Activated T-cell treated with anti-CD3 and anti-CD28 coated beads for 48 hours (primary cell): ENCODE data around the gene PREB.
A peak's percentile ranks its signal among the peaks of the same experiment; 100 is the strongest.
"Not testable (repeated sequence)": the region's sequence is repeated elsewhere in the genome, so short reads cannot be mapped to it uniquely, and the experiment has no call there.

ENCODE experiments used
- DNase-seq: peaks from one replicate; pipeline ENCODE4 v3.0.0-alpha.2; 2020; ENCODE audit warnings: low read depth

PREB gene, protein sequence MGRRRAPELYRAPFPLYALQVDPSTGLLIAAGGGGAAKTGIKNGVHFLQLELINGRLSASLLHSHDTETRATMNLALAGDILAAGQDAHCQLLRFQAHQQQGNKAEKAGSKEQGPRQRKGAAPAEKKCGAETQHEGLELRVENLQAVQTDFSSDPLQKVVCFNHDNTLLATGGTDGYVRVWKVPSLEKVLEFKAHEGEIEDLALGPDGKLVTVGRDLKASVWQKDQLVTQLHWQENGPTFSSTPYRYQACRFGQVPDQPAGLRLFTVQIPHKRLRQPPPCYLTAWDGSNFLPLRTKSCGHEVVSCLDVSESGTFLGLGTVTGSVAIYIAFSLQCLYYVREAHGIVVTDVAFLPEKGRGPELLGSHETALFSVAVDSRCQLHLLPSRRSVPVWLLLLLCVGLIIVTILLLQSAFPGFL

DNA sequence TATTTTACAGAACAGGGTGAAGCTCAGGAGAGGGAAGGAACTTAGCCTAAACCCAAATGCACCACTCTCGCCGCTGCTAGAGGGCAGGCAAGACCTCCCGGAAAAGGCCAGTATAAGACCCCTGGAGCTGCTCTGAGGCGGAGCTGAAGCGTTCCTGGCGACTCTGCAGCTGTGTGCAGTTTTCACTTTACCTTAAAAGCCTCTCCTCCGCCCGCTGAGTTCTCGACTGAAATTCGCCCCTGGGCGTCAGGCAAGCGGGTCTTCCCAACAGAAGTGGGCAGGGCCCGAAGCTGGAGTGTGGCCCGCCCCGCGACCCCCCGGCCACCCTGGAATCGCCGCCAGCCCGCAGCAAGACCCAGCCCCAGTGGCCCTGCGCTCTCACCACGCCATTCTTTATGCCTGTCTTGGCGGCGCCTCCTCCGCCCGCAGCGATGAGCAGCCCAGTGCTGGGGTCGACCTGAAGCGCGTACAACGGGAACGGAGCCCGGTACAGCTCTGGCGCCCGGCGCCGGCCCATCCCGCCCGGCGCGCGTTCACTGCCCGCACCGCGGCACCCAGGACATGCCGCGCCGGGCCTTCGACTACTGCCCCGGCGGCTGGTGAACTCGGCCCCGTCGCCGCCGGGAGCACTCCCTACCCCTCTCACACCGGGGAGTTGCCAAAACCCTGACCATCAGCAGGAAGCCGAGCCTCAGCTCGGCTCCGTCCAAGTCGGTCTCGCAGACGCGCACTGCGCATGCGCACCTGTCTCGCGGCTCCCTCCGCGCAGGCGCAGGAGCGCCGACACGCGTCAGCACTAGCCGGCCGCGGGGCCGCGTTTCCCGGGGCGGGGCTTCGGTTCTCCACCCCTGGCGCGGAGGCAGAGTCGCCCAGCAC is at the start of gene PREB:
TSS of gene PREB (minus strand) at position 732 of the 876 bp plus-strand sequence. CDS start at position 517, 215 bp downstream.
- DNase-seq = peak; percentile 100

DNA sequence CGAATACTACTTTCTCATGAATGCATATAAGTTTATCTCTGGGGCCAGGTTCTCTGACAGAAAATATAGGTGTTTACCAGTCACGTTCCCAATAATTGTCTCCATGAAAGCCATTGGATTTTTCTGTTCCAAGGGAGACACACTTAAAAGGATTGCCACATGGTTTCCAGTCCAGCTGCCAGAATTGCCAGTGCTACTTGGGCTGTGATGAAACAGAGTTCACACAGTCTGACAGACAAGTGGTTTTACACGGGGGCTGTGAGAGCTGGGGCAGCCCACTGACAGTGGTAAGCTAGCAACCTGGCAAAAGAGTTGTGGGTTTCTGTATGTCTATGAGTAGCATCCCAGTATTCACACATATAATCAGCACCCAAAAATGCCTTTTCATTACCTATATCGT is 49.7 kb upstream of the PREB start:
- DNase-seq = no peak

DNA sequence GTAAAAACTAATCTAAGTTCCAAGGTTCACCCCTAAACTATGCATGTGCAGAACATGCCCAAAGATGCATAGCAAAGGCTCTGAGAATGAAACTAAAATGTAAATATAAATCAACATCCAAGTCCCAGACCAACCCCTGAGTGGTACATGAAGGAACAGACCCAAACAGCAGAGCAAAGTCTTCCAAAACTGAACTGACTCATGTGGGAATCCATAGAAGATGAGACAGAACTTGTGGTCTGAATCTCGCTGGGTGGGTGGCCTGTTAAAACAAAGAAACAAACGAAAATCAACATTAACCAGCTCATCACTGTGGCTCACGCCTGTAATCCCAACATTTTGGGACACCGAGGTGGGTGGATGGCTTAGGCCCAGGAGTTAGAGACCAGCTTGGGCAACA is 47.9 kb upstream of the PREB start:
- DNase-seq = no peak

DNA sequence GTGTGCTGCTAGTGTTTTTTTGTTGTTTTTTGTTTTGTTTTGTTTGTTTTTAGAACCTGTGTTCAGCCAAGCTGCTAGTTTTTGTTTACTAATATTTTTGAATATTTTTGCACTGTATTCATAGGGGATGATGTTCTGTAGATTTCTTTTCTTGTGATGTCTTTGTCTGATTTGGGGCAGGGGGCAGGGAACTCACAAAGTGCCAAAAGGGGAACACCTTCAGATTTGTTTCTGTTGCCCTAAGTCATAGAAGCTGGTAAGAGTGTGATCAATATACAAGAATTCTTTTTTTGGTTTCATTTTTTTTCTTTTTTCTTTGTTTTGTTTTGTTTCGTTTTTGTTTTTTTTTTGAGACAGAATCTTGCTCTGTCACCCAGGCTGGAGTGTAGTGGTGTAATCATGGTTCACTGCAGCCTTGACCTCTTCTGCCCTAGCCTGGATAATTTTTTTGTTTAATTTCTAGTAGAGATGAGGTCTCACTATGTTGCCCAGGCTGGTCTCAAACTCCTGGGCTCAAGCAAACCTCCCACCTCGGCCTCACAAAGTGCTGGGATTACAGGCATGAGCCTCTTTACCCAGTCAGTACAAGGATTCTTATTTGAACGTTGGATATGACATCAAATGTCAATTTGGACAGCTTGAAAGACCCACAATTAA is 45.0 kb upstream of the PREB start:
- DNase-seq = no peak

DNA sequence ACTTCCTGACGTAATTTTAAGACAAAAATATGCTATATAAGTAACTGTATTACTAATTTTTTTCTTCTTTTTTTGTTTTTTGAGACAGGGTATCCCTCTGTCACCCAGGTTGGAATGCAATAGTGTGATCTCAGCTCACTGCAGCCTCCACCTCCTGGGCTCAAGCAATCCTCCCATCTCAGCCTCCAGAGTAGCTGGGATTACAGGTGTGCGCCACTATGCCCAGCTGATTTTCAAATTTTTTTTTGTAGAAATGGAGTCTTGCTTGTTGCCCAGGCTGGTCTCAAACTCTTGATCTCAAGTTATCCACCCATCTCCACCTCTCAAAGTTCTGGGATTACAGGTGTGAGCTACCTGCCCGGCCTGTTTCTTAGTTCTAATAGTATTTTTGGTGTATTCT is 44.0 kb upstream of the PREB start:
- no peak for DNase-seq

DNA sequence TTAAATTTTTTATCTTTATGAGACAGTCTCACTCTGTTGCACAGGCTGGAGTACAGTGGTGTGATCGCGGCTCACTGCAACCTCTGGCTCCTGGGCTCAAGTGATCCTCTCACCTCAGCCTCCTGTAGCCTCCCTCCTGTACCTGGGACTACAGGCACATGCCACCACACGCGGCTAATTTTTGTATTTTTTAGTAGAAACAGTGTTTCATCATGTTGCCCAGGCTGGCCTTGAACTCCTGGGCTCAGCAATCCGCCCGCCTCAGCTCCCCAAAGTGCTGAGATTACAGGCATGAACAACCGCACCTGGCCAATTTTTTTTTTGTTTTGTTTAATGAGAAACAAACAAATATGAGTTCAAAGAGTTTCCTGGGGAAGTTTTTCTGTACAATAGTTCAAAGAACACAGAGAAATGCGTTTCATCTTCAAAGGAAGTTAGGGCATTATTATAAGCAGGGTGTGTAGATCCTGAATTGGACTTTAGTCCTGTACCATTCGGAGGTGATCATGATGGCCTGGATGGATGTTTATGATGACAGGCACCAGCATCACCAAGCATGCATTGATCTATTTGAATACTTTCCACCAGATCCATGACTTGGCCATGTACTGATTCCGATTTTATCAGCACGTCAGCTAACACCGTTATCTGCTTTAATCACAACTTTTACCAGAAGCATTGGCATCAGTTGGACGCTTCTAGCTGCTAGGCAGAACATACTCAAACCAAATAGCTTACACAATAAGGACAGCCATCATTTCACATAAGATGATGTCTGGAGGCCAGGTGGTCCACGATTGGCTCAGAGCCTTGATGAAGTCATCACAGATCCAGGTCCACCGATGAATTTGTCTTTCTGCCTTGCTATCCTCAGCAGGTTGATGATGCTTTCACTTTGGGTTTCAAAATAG is 43.3 kb upstream of the PREB start:
- DNase-seq = no peak

DNA sequence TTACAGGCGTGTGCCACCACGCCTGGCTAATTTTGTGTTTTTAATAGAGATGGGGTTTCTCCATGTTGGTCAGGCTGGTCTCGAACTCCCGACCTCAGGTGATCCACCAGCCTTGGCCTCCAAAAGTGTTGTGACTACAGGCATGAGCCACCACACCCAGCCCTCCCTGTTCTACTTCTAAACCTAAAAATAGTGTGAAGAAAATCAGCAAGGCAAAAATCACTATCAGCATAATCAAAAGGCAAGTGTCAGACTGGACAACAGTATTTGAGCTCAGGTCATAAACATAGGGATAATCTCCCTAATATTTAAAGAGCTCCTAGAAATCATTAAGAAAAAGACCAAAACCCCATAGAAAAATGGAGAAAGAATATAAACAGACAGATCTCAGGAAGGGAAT is 41.3 kb upstream of the PREB start:
- DNase-seq = not testable (repeated sequence)

DNA sequence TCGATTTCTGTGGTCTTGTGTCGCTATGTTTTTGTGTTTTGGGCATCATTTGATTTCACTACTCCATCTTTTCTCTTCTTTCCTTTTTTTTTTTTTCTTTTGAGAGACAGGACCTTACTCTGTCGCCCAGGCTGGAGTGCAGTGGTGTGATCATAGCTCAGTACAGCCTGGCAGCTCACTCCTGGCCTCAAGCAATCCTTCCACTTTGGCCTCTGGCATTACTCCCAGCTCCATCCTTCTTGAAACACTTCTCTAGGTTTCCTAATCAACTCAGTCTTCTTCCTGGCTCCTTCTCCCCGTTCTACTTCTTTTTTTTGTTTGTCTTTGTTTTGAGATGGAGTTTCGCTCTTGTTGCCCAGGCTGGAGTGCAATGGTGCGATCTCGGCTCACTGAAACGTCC is 40.9 kb upstream of the PREB start:
- DNase-seq = no peak

DNA sequence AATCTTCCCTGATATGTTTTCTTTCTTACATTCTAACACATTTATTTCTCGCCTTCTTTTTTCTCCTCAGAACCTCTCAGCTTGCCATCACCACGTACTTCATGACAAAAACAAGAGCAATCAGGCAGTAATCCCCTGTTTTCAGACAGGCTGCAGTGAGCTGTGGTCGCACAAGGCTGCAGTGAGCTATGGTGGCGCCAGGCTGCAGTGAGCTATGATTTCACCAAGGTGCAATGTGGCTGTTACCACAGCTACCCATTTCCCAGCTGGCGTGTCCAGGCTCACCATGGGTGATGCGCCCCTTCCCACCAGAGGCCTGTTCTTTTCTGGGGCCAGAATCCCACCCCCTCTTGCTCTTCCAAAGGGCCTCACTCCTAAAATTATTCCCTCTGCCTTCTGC is 40.2 kb upstream of the PREB start:
- no peak for DNase-seq

DNA sequence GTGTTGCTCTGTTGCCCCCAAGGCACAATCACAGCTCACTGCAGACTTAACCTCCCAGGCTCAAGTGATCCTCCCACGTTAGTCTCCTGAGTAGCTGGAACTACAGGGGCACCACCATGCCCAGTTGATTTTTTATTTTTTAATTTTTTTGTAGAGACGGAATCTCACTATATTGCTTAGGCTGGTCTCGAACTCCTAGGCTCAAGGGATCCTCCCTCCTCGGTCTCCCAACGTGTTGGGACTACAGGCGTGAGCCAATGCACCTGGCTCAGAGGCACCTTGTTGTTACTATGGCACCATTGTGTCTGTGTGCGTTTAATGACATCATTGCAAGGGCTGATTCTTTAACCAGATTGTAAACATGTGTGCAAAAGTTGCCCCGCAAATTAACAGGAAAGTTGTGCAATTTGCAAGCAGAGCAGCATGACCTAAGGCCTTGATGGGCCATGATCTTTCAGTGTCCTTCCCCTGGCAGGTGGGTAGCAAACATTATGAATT is 37.0 kb upstream of the PREB start:
- no peak for DNase-seq

DNA sequence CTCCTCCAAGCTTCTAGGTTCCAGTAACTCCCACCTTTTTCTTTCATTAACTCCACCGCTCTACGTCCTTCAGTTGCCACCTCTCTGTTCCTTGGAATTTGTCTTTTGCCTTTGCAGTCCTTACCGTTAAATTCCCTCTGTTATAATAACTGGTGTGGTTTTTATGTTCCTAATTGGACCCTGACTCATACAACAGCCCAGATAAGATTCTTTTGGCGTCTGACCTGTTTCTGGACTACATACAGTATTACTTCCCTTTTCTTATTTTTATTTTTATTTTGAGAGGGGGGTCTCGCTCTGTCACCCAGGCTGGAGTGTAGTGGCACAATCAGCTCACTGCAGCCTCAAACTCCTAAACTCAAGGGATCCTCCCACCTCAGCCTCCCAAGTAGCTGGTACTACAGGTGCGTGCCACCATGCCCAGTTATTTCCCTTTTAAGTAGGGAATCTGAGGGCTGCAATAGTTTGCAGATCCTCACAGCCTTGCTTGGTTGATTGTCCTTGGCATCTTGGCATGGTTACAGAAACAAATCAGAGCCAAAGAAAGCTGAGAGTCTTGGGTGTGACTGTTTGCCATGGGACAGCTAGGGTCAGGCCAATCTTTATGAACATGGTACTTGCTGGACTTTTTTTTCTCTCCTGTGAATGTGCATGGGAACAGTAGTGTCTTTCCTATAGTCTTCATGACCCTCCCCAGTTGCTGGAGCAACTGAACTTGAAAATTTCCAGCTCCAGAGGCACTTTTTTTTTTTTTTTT is 36.3 kb upstream of the PREB start:
- DNase-seq = no peak

DNA sequence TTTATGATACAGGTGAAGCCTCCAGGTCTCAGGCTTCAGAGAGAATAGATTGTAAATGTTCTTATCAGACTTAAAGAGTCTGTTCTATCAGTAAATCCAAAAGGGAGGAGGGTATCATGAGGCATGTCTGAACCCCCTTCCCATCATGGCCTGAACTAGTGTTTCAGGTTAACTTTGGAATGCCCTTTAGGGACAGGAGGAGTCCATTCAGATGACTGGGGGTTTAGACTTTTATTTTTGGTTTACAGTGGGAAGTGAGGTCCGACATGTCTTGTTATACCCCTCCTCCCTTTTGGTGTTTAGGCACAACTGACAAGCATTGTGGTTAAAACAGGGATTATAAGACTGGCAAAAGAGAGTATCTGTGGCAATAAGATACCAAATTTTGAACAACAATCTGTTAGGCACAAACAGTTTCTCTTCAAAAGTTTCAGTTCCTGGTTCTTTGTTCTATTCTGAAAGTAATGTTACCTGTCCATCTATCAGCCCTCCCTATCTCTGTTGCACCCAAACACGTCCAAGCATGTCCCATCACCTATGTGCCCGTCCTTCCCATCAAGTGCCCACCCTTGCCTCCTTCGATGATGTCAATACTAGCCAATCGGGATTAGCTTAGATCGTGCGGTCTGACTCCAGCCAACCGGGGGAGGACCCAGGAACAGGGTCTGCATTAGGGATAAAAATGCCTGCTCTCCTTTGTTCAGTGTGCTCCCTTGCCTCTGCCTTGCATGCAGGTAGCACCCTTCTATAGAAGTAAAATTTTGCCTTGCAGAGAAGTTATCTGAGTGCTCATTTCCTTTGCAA is 30.7 kb upstream of the PREB start:
- DNase-seq = no peak

DNA sequence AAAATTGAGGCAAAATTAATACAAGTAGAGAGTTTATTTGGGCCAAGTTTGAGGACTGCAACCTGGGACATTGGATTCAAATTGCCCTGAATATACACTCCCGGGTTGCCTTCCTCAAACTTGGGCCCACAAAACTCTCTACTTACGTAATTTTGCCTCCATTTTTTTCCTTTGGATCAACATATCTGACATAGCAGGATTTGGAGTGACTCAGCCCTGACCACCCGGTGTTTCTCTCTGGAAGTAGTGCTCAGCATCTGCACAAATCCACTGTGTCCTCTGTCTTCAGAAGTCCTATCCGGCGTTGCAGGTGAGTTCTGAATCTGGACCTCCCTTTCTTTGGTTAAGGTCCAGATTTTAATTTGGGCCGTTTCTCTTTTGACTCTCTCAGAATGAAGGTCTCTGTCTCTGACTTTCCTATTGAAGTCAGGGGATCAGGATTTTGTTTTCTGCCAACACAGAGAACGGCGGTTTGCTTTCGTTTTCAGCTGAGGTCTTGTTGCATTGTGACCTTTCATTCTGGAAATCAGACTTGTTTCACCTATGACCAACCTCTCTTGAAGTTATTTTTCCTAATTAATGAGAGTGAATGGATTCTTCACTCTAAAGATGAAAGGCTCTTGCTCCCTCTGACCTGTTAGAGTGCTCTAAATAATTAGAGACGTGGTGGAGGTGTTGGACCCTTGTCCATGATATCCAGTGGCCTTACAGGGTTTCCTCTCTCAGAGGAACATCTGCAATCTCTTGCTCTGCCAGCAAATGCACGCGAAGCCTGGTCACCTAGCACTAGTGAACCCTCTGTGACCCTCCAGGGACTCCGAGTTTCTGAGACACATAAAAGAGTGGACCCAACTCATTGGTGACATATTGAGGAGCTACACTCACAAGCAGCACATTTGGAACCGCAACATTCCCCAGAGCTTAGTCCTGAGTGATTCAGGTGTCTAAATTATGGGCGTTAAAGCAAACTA is 28.0 kb upstream of the PREB start:
- no peak for DNase-seq

DNA sequence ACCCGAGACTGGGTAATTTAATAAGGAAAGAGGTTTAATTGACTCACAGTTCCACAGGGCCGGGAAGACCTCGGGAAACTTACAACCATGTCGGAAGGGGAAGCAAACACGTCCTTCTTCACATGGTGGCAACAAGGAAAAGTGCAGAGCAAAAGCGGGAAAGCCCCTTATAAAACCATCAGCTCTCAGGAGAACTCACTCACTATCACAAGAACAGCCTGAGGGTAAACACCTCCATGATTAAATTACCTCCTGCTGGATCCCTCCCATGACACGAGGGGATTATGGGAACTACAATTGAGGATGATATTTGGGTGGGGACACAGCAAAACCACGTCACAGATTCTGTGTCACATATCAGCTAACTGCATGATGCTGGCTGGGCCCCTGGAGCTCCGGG is 25.8 kb upstream of the PREB start:
- no peak for DNase-seq

DNA sequence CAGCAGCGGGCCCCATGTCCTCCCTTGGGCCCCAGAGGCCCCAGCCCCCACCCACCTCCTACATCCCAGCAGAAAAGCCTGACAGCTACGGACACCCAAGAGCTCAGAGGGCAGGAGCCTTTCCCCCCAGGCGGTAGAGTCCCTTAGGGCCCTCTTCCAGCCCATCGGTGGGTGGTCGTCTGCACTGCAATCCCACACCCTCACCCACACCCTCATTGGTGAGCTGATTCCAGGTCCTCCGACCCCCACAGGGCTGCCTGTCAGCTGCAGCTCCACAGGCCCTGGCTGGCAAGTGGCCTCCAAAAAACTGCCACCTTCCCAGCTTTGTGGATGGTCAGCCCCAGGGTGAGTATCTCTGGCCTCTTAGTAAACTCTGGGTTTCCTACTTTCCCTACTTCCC is 24.8 kb upstream of the PREB start:
- DNase-seq = no peak

DNA sequence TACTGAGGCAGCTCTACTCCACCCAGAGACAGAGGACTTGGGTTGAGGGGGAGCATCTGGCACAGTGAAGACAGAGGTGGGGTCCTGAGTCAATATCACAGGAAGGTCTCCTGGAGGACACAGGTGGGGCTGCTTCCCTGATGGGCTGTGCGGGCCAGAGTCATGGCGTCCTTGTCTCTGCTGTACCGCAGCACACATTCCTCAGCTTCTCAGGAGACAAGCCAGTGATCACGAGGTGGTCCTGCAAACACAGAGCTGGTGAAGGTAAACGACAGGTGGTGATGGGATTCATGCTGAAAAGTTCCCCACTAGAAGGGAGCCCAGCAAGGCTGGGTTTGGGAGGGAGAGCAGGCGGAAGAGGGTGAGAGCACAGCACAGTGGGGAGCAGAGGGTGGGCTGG is 24.0 kb upstream of the PREB start:
- DNase-seq = no peak

DNA sequence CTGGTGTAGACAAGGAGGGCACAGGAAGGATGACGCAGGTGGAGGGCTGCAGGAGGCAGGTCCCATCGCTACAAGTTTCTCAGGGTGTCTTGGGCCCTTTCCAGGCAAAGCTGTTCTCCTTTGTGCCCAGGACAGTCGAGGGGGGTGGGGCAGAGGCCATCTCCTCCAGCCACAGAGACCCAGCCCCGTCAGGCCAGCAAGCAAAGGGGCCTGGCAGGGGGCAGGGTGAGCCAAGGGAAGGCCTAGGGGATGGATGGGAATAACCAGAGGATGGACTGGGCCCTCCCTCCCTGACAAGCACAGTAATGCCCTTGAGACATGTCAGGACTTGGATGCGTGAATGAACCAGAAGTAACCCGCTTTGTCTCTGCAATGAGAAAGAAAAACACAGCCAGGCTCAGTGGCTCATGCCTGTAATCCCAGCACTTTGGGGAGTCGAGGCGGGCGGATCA is 20.7 kb upstream of the PREB start:
- no peak for DNase-seq

DNA sequence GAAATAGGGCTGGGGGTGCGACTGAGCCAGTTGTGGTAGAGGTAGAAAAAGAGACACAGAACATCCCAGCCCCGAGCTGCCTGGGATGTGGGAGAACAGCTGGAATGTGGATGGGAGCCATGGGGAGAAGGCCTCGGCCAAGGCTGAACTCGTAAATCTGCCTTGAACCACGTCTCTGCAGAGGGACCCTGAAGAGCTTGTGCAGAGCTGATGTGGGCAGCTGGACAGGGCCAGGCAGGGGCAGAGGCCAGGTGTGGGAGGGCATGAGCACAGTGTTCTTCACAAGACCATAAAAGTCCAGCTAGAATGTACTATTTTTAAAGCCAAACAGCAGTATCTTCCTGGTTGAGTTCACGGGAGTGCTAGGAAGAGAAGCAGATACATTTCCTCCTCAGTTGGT is 20.1 kb upstream of the PREB start:
- no peak for DNase-seq
